ENCODE measurements around the gene ABCA10.
A peak's percentile ranks its signal among the peaks of the same experiment; 100 is the strongest.

ABCA10 gene

GRCh38 chr17:69239611-69240600, 11.3 kb upstream of the ABCA10 start:
- no peak for FAIRE-seq
- DNase-seq (ENCODE audit: insufficient read length, low spot score) = no peak
- no peak for TF ChIP-seq CTCF (IDR thresholded peaks at IDR 0.05; ENCODE audit: insufficient read depth, missing control alignments)

GRCh38 chr17:69236946-69237345, 8.3 kb upstream of the ABCA10 start:
- DNase-seq (ENCODE audit: insufficient read length, low spot score) (no peak), FAIRE-seq (no peak)
- TF ChIP-seq CTCF (IDR thresholded peaks at IDR 0.05; ENCODE audit: insufficient read depth, missing control alignments) = no peak

GRCh38 chr17:69236464-69236863, 7.8 kb upstream of the ABCA10 start:
- no peak for TF ChIP-seq CTCF (IDR thresholded peaks at IDR 0.05; ENCODE audit: insufficient read depth, missing control alignments)
- FAIRE-seq (no peak), DNase-seq (ENCODE audit: insufficient read length, low spot score) (no peak)

- peak; percentile 88 for TF ChIP-seq CTCF (IDR thresholded peaks at IDR 0.05; ENCODE audit: insufficient read depth, missing control alignments)
- no peak for DNase-seq (ENCODE audit: insufficient read length, low spot score)
- no peak for FAIRE-seq
These were observed 6.9 kb upstream of the ABCA10 start for GRCh38 chr17:69235338-69236058.

GRCh38 chr17:69232650-69233049, 4.0 kb upstream of the ABCA10 start:
- DNase-seq (ENCODE audit: insufficient read length, low spot score) (no peak), FAIRE-seq (no peak)
- no peak for TF ChIP-seq CTCF (IDR thresholded peaks at IDR 0.05; ENCODE audit: insufficient read depth, missing control alignments)

GRCh38 chr17:69231521-69231920, 2.9 kb upstream of the ABCA10 start:
- no peak for TF ChIP-seq CTCF (IDR thresholded peaks at IDR 0.05; ENCODE audit: insufficient read depth, missing control alignments)
- DNase-seq (ENCODE audit: insufficient read length, low spot score) = no peak
- FAIRE-seq = no peak
